ENCODE results near the gene FOXM1.
"Not testable (repeated sequence)": the region's sequence is repeated elsewhere in the genome, so short reads cannot be mapped to it uniquely, and the experiment has no call there.

FOXM1 gene

GRCh38 chr12:2879853-2880252 lies 2.9 kb upstream of the FOXM1 start:
- H3K4me3 ChIP-seq (ENCODE audit: low read depth, low read length) = no peak overlapping the region
- H3K9ac ChIP-seq (ENCODE audit: low read depth, low read length) = no peak overlapping the region
- H3K36me3 ChIP-seq (ENCODE audit: control insufficient read depth, insufficient read depth, low read length) = peaks cover 21% of the 10 kb centered on the region
- H3K27me3 ChIP-seq (ENCODE audit: control insufficient read depth, insufficient read depth, low read length) = no peaks in the 10 kb centered on the region
- H3K4me1 ChIP-seq (ENCODE audit: control insufficient read depth, insufficient read depth, low read length) = peaks cover 13% of the 10 kb centered on the region
- no peak overlapping the region for H3K27ac ChIP-seq (ENCODE audit: low read depth, low read length)
- no peaks in the 10 kb centered on the region for H3K9me3 ChIP-seq (ENCODE audit: control insufficient read depth, insufficient read depth, low read length)

GRCh38 chr12:2877953-2878732 lies 1.2 kb upstream of the FOXM1 start:
- no peaks in the 10 kb centered on the region for H3K9me3 ChIP-seq (ENCODE audit: control insufficient read depth, insufficient read depth, low read length)
- H3K9ac ChIP-seq (ENCODE audit: low read depth, low read length) = peak overlapping the region; percentile 98
- peaks cover 11% of the 10 kb centered on the region for H3K4me1 ChIP-seq (ENCODE audit: control insufficient read depth, insufficient read depth, low read length)
- no peaks in the 10 kb centered on the region for H3K27me3 ChIP-seq (ENCODE audit: control insufficient read depth, insufficient read depth, low read length)
- peak overlapping the region; percentile 100 for H3K4me3 ChIP-seq (ENCODE audit: low read depth, low read length)
- peak overlapping the region; percentile 95 for H3K27ac ChIP-seq (ENCODE audit: low read depth, low read length)
- peaks cover 36% of the 10 kb centered on the region for H3K36me3 ChIP-seq (ENCODE audit: control insufficient read depth, insufficient read depth, low read length)

- Histone ChIP-seq H3K9me3 (ENCODE audit: control insufficient read depth, insufficient read depth, low read length) (no peaks in the 10 kb centered on the region), H3K9ac (ENCODE audit: low read depth, low read length) (peak overlapping the region; percentile 82), H3K4me1 (ENCODE audit: control insufficient read depth, insufficient read depth, low read length) (peaks cover 11% of the 10 kb centered on the region), H3K27me3 (ENCODE audit: control insufficient read depth, insufficient read depth, low read length) (no peaks in the 10 kb centered on the region), H3K36me3 (ENCODE audit: control insufficient read depth, insufficient read depth, low read length) (peaks cover 52% of the 10 kb centered on the region), H3K27ac (ENCODE audit: low read depth, low read length) (peak overlapping the region; percentile 95), H3K4me3 (ENCODE audit: low read depth, low read length) (peak overlapping the region; percentile 100)
Observed at GRCh38 chr12:2876431-2877046, 435 bp downstream of the FOXM1 start.

DNA sequence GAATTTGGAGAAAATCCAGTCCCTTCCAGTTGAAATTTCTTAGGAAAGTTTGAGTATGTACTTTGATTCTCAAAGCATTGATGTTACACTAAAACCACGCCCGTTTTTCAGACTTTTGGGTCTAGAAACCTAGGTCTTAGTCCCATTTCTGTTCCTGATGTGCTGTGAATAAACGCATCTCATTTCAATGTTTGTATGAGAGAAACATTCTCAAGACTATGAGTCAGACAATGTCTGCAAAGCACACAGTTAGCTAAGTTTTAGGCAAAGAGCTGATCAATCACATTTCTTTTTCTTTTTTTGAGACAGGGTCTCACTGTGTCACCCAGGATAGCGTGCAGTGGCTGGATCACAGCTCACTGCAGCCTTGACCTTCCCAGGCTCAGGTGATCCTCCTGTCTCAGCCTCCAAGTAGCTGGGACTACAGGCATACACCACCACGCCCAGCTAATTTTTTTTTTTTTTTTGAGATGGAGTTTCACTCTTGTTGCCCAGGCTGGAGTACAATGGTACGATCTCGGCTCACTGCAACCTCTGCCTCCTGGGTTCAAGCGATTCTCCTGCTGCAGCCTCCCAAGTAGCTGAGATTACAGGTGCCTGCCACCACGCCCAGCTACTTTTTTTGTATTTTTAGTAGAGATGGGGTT lies 7.9 kb downstream of the FOXM1 start:
- H3K27ac ChIP-seq (ENCODE audit: low read depth, low read length); H3K4me1 ChIP-seq (ENCODE audit: control insufficient read depth, insufficient read depth, low read length); H3K4me3 ChIP-seq (ENCODE audit: low read depth, low read length); H3K27me3 ChIP-seq (ENCODE audit: control insufficient read depth, insufficient read depth, low read length); H3K9ac ChIP-seq (ENCODE audit: low read depth, low read length); H3K9me3 ChIP-seq (ENCODE audit: control insufficient read depth, insufficient read depth, low read length): not testable (repeated sequence)
- peaks cover 92% of the 10 kb centered on the region for H3K36me3 ChIP-seq (ENCODE audit: control insufficient read depth, insufficient read depth, low read length)

- Histone ChIP-seq H3K9ac (ENCODE audit: low read depth, low read length) (no peak overlapping the region), H3K4me3 (ENCODE audit: low read depth, low read length) (no peak overlapping the region), H3K27me3 (ENCODE audit: control insufficient read depth, insufficient read depth, low read length) (no peaks in the 10 kb centered on the region), H3K27ac (ENCODE audit: low read depth, low read length) (no peak overlapping the region), H3K9me3 (ENCODE audit: control insufficient read depth, insufficient read depth, low read length) (no peaks in the 10 kb centered on the region), H3K36me3 (ENCODE audit: control insufficient read depth, insufficient read depth, low read length) (peaks cover 91% of the 10 kb centered on the region), H3K4me1 (ENCODE audit: control insufficient read depth, insufficient read depth, low read length) (no peaks in the 10 kb centered on the region)
Observed at GRCh38 chr12:2864198-2864597, 12.8 kb downstream of the FOXM1 start.

GRCh38 chr12:2863402-2863801 lies 13.6 kb downstream of the FOXM1 start:
- not testable (repeated sequence) for H3K27ac ChIP-seq (ENCODE audit: low read depth, low read length); H3K9me3 ChIP-seq (ENCODE audit: control insufficient read depth, insufficient read depth, low read length)
- H3K36me3 ChIP-seq (ENCODE audit: control insufficient read depth, insufficient read depth, low read length) = peaks cover 91% of the 10 kb centered on the region

DNA sequence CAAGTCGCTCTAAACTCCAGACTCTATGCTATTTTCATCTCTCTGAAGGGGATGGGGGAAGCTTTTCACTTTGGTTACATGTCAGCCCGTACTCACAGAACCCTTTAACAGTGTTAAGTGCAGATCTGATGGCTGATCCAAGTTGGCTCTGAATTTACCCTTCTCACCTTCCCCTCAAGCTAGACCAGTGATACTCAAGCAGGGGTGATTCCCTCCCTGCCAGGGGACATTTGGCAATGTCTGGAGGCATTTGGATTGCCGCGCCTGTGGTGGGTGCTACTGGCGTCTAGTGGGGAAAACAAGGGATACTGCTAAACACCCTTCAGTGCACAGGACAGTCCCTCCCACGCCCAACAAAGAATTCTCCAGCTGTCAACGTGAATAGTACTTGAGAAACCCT lies 14.1 kb downstream of the FOXM1 start:
- no peaks in the 10 kb centered on the region for H3K9me3 ChIP-seq (ENCODE audit: control insufficient read depth, insufficient read depth, low read length)
- peaks cover 91% of the 10 kb centered on the region for H3K36me3 ChIP-seq (ENCODE audit: control insufficient read depth, insufficient read depth, low read length)
- H3K4me1 ChIP-seq (ENCODE audit: control insufficient read depth, insufficient read depth, low read length) = no peaks in the 10 kb centered on the region
- no peak overlapping the region for H3K27ac ChIP-seq (ENCODE audit: low read depth, low read length)
- H3K4me3 ChIP-seq (ENCODE audit: low read depth, low read length) = no peak overlapping the region
- H3K27me3 ChIP-seq (ENCODE audit: control insufficient read depth, insufficient read depth, low read length) = no peaks in the 10 kb centered on the region
- H3K9ac ChIP-seq (ENCODE audit: low read depth, low read length) = no peak overlapping the region

More at GRCh38 chr12:2863402-2863801, 13.6 kb downstream of the FOXM1 start:
- not testable (repeated sequence) for H3K9ac ChIP-seq (ENCODE audit: low read depth, low read length); H3K4me3 ChIP-seq (ENCODE audit: low read depth, low read length); H3K4me1 ChIP-seq (ENCODE audit: control insufficient read depth, insufficient read depth, low read length); H3K27me3 ChIP-seq (ENCODE audit: control insufficient read depth, insufficient read depth, low read length)

GRCh38 chr12:2860170-2860569 lies 16.8 kb downstream of the FOXM1 start:
- Histone ChIP-seq H3K4me1 (ENCODE audit: control insufficient read depth, insufficient read depth, low read length) (peaks cover 4% of the 10 kb centered on the region; the same call in 1 of the 2 replicates), H3K27ac (ENCODE audit: low read depth, low read length) (no peak overlapping the region), H3K27me3 (ENCODE audit: control insufficient read depth, insufficient read depth, low read length) (no peaks in the 10 kb centered on the region), H3K9ac (ENCODE audit: low read depth, low read length) (no peak overlapping the region), H3K9me3 (ENCODE audit: control insufficient read depth, insufficient read depth, low read length) (no peaks in the 10 kb centered on the region), H3K36me3 (ENCODE audit: control insufficient read depth, insufficient read depth, low read length) (peaks cover 67% of the 10 kb centered on the region), H3K4me3 (ENCODE audit: low read depth, low read length) (no peak overlapping the region)

GRCh38 chr12:2858944-2859421 lies 18.0 kb downstream of the FOXM1 start:
- Histone ChIP-seq H3K27me3 (ENCODE audit: control insufficient read depth, insufficient read depth, low read length) (no peaks in the 10 kb centered on the region), H3K36me3 (ENCODE audit: control insufficient read depth, insufficient read depth, low read length) (peaks cover 55% of the 10 kb centered on the region), H3K9me3 (ENCODE audit: control insufficient read depth, insufficient read depth, low read length) (no peaks in the 10 kb centered on the region), H3K4me3 (ENCODE audit: low read depth, low read length) (no peak overlapping the region), H3K9ac (ENCODE audit: low read depth, low read length) (no peak overlapping the region), H3K27ac (ENCODE audit: low read depth, low read length) (no peak overlapping the region), H3K4me1 (ENCODE audit: control insufficient read depth, insufficient read depth, low read length) (peaks cover 4% of the 10 kb centered on the region; the same call in 1 of the 2 replicates)

- no peaks in the 10 kb centered on the region for H3K27me3 ChIP-seq (ENCODE audit: control insufficient read depth, insufficient read depth, low read length)
- no peak overlapping the region for H3K27ac ChIP-seq (ENCODE audit: low read depth, low read length)
- no peaks in the 10 kb centered on the region for H3K9me3 ChIP-seq (ENCODE audit: control insufficient read depth, insufficient read depth, low read length)
- peaks cover 4% of the 10 kb centered on the region; the same call in 1 of the 2 replicates for H3K4me1 ChIP-seq (ENCODE audit: control insufficient read depth, insufficient read depth, low read length)
- peaks cover 50% of the 10 kb centered on the region for H3K36me3 ChIP-seq (ENCODE audit: control insufficient read depth, insufficient read depth, low read length)
- H3K9ac ChIP-seq (ENCODE audit: low read depth, low read length) = no peak overlapping the region
- H3K4me3 ChIP-seq (ENCODE audit: low read depth, low read length) = no peak overlapping the region
Observed at GRCh38 chr12:2858334-2858733, 18.6 kb downstream of the FOXM1 start.

DNA sequence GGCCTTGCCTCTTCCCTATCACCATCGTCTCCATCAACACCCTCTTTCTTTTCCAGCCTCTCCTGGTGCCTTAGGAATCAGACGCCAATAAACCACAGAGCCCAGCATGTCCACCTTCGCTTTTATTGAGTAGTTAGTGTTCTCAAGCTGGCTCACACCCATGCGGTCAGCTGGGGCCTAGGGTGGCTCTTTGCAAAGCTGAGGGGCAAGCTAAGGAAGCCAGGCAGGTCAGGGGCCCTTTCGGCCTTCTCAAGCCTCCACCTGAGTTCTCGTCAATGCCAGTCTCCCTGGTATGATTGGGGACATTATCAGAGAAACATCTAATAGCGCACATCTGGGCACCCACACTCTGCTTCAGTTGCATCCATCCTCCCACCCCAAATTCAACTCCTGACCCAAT lies 19.4 kb downstream of the FOXM1 start:
- no peaks in the 10 kb centered on the region for H3K27me3 ChIP-seq (ENCODE audit: control insufficient read depth, insufficient read depth, low read length)
- H3K36me3 ChIP-seq (ENCODE audit: control insufficient read depth, insufficient read depth, low read length) = peaks cover 43% of the 10 kb centered on the region
- H3K9ac ChIP-seq (ENCODE audit: low read depth, low read length) = no peak overlapping the region
- H3K9me3 ChIP-seq (ENCODE audit: control insufficient read depth, insufficient read depth, low read length) = no peaks in the 10 kb centered on the region
- peaks cover 4% of the 10 kb centered on the region; the same call in 1 of the 2 replicates for H3K4me1 ChIP-seq (ENCODE audit: control insufficient read depth, insufficient read depth, low read length)
- H3K27ac ChIP-seq (ENCODE audit: low read depth, low read length) = no peak overlapping the region
- no peak overlapping the region for H3K4me3 ChIP-seq (ENCODE audit: low read depth, low read length)

All from HUES48 (cell line).